ENCODE results near the gene CFAP61. TPM values are rescaled to one million over a fixed set of nuclear protein-coding genes. Genes with fewer than 3 reads are reported as not detected.

CFAP61 gene
- total RNA-seq, 1 experiment from 2014 or later = 0.06 TPM

- no peak for DNase-seq (ENCODE audit: low read depth)
These were observed 343.7 kb downstream of the CFAP61 start for GRCh38 chr20:20395903-20396568.

GRCh38 chr20:20396794-20397193, 344.5 kb downstream of the CFAP61 start:
- no peak for DNase-seq (ENCODE audit: low read depth)

GRCh38 chr20:20398123-20398522, 345.8 kb downstream of the CFAP61 start:
- no peak for DNase-seq (ENCODE audit: low read depth)

- DNase-seq (ENCODE audit: low read depth) = no peak
These were observed 347.5 kb downstream of the CFAP61 start for GRCh38 chr20:20399531-20400500.

- DNase-seq (ENCODE audit: low read depth) = no peak
These were observed 349.7 kb downstream of the CFAP61 start for GRCh38 chr20:20401991-20402390.

GRCh38 chr20:20404633-20405032, 352.3 kb downstream of the CFAP61 start:
- no peak for DNase-seq (ENCODE audit: low read depth)

- DNase-seq (ENCODE audit: low read depth) = no peak
These were observed 353.3 kb downstream of the CFAP61 start for GRCh38 chr20:20405623-20406022.

GRCh38 chr20:20406306-20406705, 354.0 kb downstream of the CFAP61 start:
- peak; percentile 21 for DNase-seq (ENCODE audit: low read depth)

GRCh38 chr20:20407891-20408805, 355.8 kb downstream of the CFAP61 start:
- DNase-seq (ENCODE audit: low read depth) = peak; percentile 9

GRCh38 chr20:20409331-20409730, 357.0 kb downstream of the CFAP61 start:
- no peak for DNase-seq (ENCODE audit: low read depth)

Other genes starting within 250 kb of the CFAP61 start
- gene NAA20, start 35.2 kb upstream of the CFAP61 start, total RNA-seq (2014; rRNA removed) = 39.1 and 59.8 TPM in 2 replicates
- gene CRNKL1, start 66 bp upstream of the CFAP61 start, total RNA-seq (2014; rRNA removed) = 30.1 and 31.1 TPM in 2 replicates

Data from LHCN-M2 (cell line).